SIG-M5 treated with dmso at 0.1 percent for 504 hours (cell line): ENCODE measurements around the gene PRSS36.
"Not testable (repeated sequence)": the region's sequence is repeated elsewhere in the genome, so short reads cannot be mapped to it uniquely, and the experiment has no call there.

ENCODE experiments used
- DNase-seq: peaks from one replicate; lab custom pipeline; 2025; ENCODE audit not compliant: unreplicated experiment; lab: John Stamatoyannopoulos, UW

The PRSS36 gene

GRCh38 chr16:31142109-31143010 is 7.5 kb downstream of the PRSS36 start:
- peak; percentile 98 for DNase-seq

- no peak for DNase-seq
Observed at GRCh38 chr16:31141489-31142108, 8.3 kb downstream of the PRSS36 start.

- not testable (repeated sequence) for DNase-seq
Observed at GRCh38 chr16:31141071-31141469, 8.8 kb downstream of the PRSS36 start.

GRCh38 chr16:31138621-31139578 is 11.0 kb downstream of the PRSS36 start:
- peak; percentile 16 for DNase-seq

- DNase-seq = not testable (repeated sequence)
Observed at GRCh38 chr16:31136822-31137499, 12.9 kb downstream of the PRSS36 start.

GRCh38 chr16:31136287-31136662 is 13.6 kb downstream of the PRSS36 start:
- DNase-seq = no peak

GRCh38 chr16:31135535-31136286 is 14.2 kb downstream of the PRSS36 start, which contains the start of gene PRSS8:
PRSS8 (minus strand) TSS chr16:31135727; CDS start chr16:31135498, 229 bp downstream.
- no peak for DNase-seq

GRCh38 chr16:31134625-31135534 is 15.0 kb downstream of the PRSS36 start:
- peak; percentile 42 for DNase-seq

GRCh38 chr16:31134091-31134571 is 15.7 kb downstream of the PRSS36 start:
- peak; percentile 65 for DNase-seq

- no peak for DNase-seq
Observed at GRCh38 chr16:31133046-31133501, 16.8 kb downstream of the PRSS36 start.

- DNase-seq = no peak
Observed at GRCh38 chr16:31132303-31132979, 17.4 kb downstream of the PRSS36 start.

GRCh38 chr16:31131841-31132271 is 18.0 kb downstream of the PRSS36 start:
- no peak for DNase-seq

GRCh38 chr16:31131416-31131815 is 18.4 kb downstream of the PRSS36 start:
- DNase-seq = no peak

- peak; percentile 55 for DNase-seq
Observed at GRCh38 chr16:31130899-31131298, 19.0 kb downstream of the PRSS36 start.

GRCh38 chr16:31130336-31130891 is 19.5 kb downstream of the PRSS36 start:
- DNase-seq = no peak

- DNase-seq = no peak
Observed at GRCh38 chr16:31129568-31130335, 20.1 kb downstream of the PRSS36 start.
